NCI-H1105 (cell line): Measurements from ENCODE around the gene MYO16.
"Not testable (repeated sequence)": the region's sequence is repeated elsewhere in the genome, so short reads cannot be mapped to it uniquely, and the experiment has no call there.

Experiments
- DNase-seq: peaks from one replicate; lab custom pipeline; 2025; lab: John Stamatoyannopoulos, UW

The MYO16 gene

GRCh38 chr13:108895220-108895704 is 265.9 kb downstream of the MYO16 start:
- DNase-seq, result peak; percentile 65

- DNase-seq, result no peak
Measured at GRCh38 chr13:108897955-108898354, 268.5 kb downstream of the MYO16 start.

GRCh38 chr13:108902405-108903155 is 273.2 kb downstream of the MYO16 start:
- DNase-seq, result peak; percentile 29

GRCh38 chr13:108903613-108904012 is 274.2 kb downstream of the MYO16 start:
- no peak for DNase-seq

GRCh38 chr13:108911807-108912206 is 282.4 kb downstream of the MYO16 start:
- no peak for DNase-seq

GRCh38 chr13:108913731-108914130 is 284.3 kb downstream of the MYO16 start:
- not testable (repeated sequence) for DNase-seq

GRCh38 chr13:108915095-108915633 is 285.8 kb downstream of the MYO16 start:
- peak; percentile 14 for DNase-seq

GRCh38 chr13:108915634-108916512 is 286.5 kb downstream of the MYO16 start:
- no peak for DNase-seq

- peak; percentile 34 for DNase-seq
Measured at GRCh38 chr13:108917581-108917980, 288.2 kb downstream of the MYO16 start.

- no peak for DNase-seq
Measured at GRCh38 chr13:108919036-108919907, 289.9 kb downstream of the MYO16 start.

- DNase-seq, result no peak
Measured at GRCh38 chr13:108920137-108920536, 290.7 kb downstream of the MYO16 start.

- DNase-seq, result no peak
Measured at GRCh38 chr13:108921238-108921637, 291.8 kb downstream of the MYO16 start.

- no peak for DNase-seq
Measured at GRCh38 chr13:108922108-108922507, 292.7 kb downstream of the MYO16 start.

- DNase-seq, result no peak
Measured at GRCh38 chr13:108923386-108924047, 294.1 kb downstream of the MYO16 start.

GRCh38 chr13:108924134-108924533 is 294.7 kb downstream of the MYO16 start:
- DNase-seq, result no peak

- DNase-seq, result no peak
Measured at GRCh38 chr13:108924541-108924940, 295.1 kb downstream of the MYO16 start.

GRCh38 chr13:108925070-108925469 is 295.7 kb downstream of the MYO16 start:
- DNase-seq, result no peak

GRCh38 chr13:108926862-108927261 is 297.5 kb downstream of the MYO16 start:
- no peak for DNase-seq

- no peak for DNase-seq
Measured at GRCh38 chr13:108927615-108928014, 298.2 kb downstream of the MYO16 start.

- peak; percentile 15 for DNase-seq
Measured at GRCh38 chr13:108929532-108930206, 300.3 kb downstream of the MYO16 start.

- DNase-seq, result no peak
Measured at GRCh38 chr13:108932196-108932595, 302.8 kb downstream of the MYO16 start.
